GM23248 (cell line): ENCODE measurements around the gene NEK6. TPM values are rescaled to one million over a fixed set of nuclear protein-coding genes. Genes with fewer than 3 reads are reported as not detected.

Experiments
- DNase-seq: peaks from one replicate; pipeline ENCODE4 v3.0.0-alpha.2; 2015
- H2AFZ ChIP-seq: fragments of 200-600 bp; sonication (generic); 2 replicates; pipeline ENCODE4 v1.6.1; 2016; ENCODE audit warnings: antibody characterized with exemption
- H3F3A ChIP-seq: fragments of 200-600 bp; sonication (generic); 2 replicates; pipeline ENCODE4 v1.6.1; 2016; ENCODE audit warnings: mild to moderate bottlenecking, antibody characterized with exemption, mixed run types; ENCODE audit not compliant: insufficient read depth
- H3K27ac ChIP-seq: fragments of 200-600 bp; sonication (generic); 2 replicates; pipeline ENCODE4 v1.5.1; 2016; ENCODE audit warnings: mild to moderate bottlenecking
- H3K27me3 ChIP-seq: fragments of 200-600 bp; sonication (generic); replicated peaks from 2 replicates; pipeline ENCODE4 v1.6.1; 2016; ENCODE audit warnings: mild to moderate bottlenecking; ENCODE audit not compliant: insufficient read depth
- H3K36me3 ChIP-seq: fragments of 200-600 bp; sonication (generic); 2 replicates; pipeline ENCODE4 v1.6.1; 2016; ENCODE audit warnings: low read depth, mild to moderate bottlenecking
- H3K4me1 ChIP-seq: fragments of 200-600 bp; sonication (generic); 2 replicates; pipeline ENCODE4 v1.6.1; 2016; ENCODE audit warnings: mild to moderate bottlenecking; ENCODE audit not compliant: insufficient read depth
- H3K4me2 ChIP-seq: fragments of 200-600 bp; sonication (generic); one replicate; pipeline ENCODE4 v1.6.1; 2016; ENCODE audit warnings: mild to moderate bottlenecking; ENCODE audit not compliant: unreplicated experiment
- H3K4me3 ChIP-seq: fragments of 200-600 bp; sonication (generic); 2 replicates; pipeline ENCODE4 v1.5.1; 2016; ENCODE audit warnings: mild to moderate bottlenecking
- H3K79me2 ChIP-seq: fragments of 200-600 bp; sonication (generic); 2 replicates; pipeline ENCODE4 v1.6.1; 2016; ENCODE audit warnings: mild to moderate bottlenecking; ENCODE audit not compliant: insufficient read depth
- H3K9ac ChIP-seq: fragments of 200-600 bp; sonication (generic); 2 replicates; pipeline ENCODE4 v1.6.1; 2016; ENCODE audit warnings: mild to moderate bottlenecking
- H3K9me2 ChIP-seq: fragments of 200-600 bp; sonication (generic); 2 replicates; pipeline ENCODE4 v1.6.1; 2016; ENCODE audit warnings: mixed run types, mild to moderate bottlenecking, moderate library complexity; ENCODE audit not compliant: insufficient read depth
- H3K9me3 ChIP-seq: fragments of 200-600 bp; sonication (generic); one replicate; pipeline ENCODE4 v1.6.1; 2017; ENCODE audit warnings: low read depth
- H4K20me1 ChIP-seq: fragments of 200-600 bp; sonication (generic); 2 replicates; pipeline ENCODE4 v1.6.0; 2016; ENCODE audit not compliant: insufficient read depth
- EZH2 ChIP-seq: fragments of 200-600 bp; sonication (generic); IDR thresholded peaks from 2 replicates; pipeline ENCODE4 v1.6.1; 2018; ENCODE audit warnings: antibody characterized with exemption, mild to moderate bottlenecking; ENCODE audit not compliant: insufficient read depth, poor library complexity, severe bottlenecking
- EZH2phosphoT487 ChIP-seq: fragments of 200-600 bp; sonication (generic); IDR thresholded peaks from 2 replicates; pipeline ENCODE4 v1.6.1; 2018; ENCODE audit warnings: antibody characterized with exemption, moderate library complexity, mild to moderate bottlenecking, low read depth; ENCODE audit not compliant: insufficient read depth
- WGBS, 2 experiments: methylation state at CpG; one replicate each; pipeline ENCODE4 v1.1.6; 2015 to 2017; ENCODE audit warnings: low lambda C conversion rate in 2 of 2, low coverage in 1 of 2; ENCODE audit errors: missing lambda C conversion rate in 2 of 2; 5-methylcytosine and 5-hydroxymethylcytosine counted together
- in situ Hi-C: fragments of 300-500 bp; cut with MboI; formaldehyde crosslinking; loops from 2 replicates; pipeline ENCODE4 v1.15.0; 2020
- polyA plus RNA-seq: library from polyadenylated mRNA; unstranded; fragments of >200 nt; fragmentation: Nextera tagmentation; extraction: Ambion mirVana; gene quantifications from 2 replicates; pipeline ENCODE4 v1.2.1, GENCODE V29; 2016
- total RNA-seq: library from RNA; depleted of rRNA; stranded (reverse); fragments of >200 nt; shearing (Covaris generic); gene quantifications from 2 replicates; pipeline ENCODE4 v1.2.3, GENCODE V29; 2014

NEK6 gene
- total and polyA plus RNA-seq, 2 experiments from 2014 or later: 43.7 to 69.6 TPM

DNA sequence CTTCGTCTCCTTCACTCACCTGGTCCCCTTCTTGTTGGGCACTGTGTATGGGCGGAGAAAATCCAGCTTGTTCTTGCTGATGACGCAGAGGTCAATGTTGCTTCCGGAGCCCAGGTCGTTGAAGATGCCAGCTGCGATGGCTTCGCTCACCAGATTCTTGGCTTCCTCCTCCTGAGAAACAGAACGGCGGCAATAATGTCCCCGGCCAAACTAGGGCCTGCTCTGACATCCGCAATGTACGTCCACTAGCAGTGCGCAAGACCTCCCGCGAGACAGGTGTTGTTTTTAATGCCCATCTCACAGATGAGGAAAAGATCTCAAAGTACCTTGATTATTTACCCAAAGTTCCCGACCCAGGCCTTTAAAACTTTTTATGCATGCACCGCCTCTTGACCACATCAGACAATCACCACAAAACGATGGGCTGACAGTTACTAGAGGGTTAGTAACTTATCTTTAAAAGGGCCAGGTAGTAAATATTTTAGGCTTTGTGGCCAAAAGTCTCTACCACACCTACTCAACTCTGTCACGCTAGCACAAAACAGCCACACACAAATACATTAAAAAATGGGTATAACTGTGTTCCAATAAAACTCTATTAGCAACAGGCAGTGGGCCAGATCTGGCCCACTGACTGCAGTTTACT is 99.1 kb downstream of the NEK6 start:
- Histone ChIP-seq H3K4me3 (no peak overlapping the region), H3K9me3 (no peaks in the 10 kb centered on the region), H3K27ac (no peak overlapping the region), H3F3A (peaks cover 32% of the 10 kb centered on the region), H4K20me1 (no peaks in the 10 kb centered on the region), H3K4me1 (no peaks in the 10 kb centered on the region), H3K9me2 (no peaks in the 10 kb centered on the region), H3K79me2 (peaks cover 78% of the 10 kb centered on the region), H3K4me2 (no peak overlapping the region), H3K36me3 (peaks cover 11% of the 10 kb centered on the region; the same call in 1 of the 2 replicates), H3K27me3 (no peaks in the 10 kb centered on the region), H3K9ac (no peak overlapping the region), H2AFZ (no peak overlapping the region)
- 93 to 94% methylated on average over 19 of the region's 19 CpGs for WGBS, 2 experiments
- no peak for DNase-seq
- TF ChIP-seq EZH2 (no peak), EZH2phosphoT487 (no peak)
- in situ Hi-C loops: no loop called here

DNA sequence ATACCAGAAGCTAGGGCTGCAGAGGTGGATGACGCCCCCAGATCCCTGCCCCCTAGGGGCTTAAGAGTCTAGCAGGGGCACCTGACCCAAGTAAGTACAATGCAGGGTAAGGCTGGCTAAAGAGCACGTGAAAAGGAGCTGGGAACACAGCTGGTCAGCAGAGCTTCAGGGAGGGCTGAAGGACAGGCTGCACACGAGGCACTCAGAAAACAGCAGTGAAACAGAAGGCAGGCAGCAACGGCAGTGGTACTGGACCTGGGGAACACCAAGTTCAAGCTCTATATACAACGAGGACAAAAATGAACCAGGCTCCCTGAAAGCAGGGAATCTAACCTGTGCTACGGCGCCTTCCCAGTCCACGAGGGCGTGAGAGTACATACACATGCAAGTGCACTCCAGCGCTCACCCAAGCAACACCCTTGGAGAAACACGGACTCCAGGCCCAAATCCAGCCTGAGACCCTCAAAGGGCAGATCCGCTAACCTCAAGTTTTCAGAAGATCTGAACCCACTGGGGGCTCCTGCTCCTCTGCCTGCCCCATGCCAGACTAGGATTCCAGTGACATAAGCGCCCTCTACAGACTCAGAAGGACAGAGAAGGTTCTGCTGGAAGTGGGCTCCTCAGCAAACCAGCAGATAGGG is 100.1 kb downstream of the NEK6 start:
- H3K27me3 ChIP-seq: no peaks in the 10 kb centered on the region
- no peak overlapping the region for H2AFZ ChIP-seq
- no peak for DNase-seq
- H3K79me2 ChIP-seq: peaks cover 87% of the 10 kb centered on the region
- H3K4me2 ChIP-seq: no peak overlapping the region
- WGBS, 2 experiments: 88 to 92% methylated on average over 13 of the region's 13 CpGs
- no peaks in the 10 kb centered on the region for H3K9me3 ChIP-seq
- H3K4me3 ChIP-seq: no peak overlapping the region
- H3K9me2 ChIP-seq: no peaks in the 10 kb centered on the region
- H3K4me1 ChIP-seq: no peaks in the 10 kb centered on the region
- no peak overlapping the region for H3K9ac ChIP-seq
- H4K20me1 ChIP-seq: peaks cover 7% of the 10 kb centered on the region; the same call in 1 of the 2 replicates
- H3K36me3 ChIP-seq: peaks cover 7% of the 10 kb centered on the region; the same call in 1 of the 2 replicates
- TF ChIP-seq EZH2phosphoT487: no peak
- TF ChIP-seq EZH2: no peak
- in situ Hi-C loops: no loop called here
- peaks cover 25% of the 10 kb centered on the region for H3F3A ChIP-seq
- H3K27ac ChIP-seq: no peak overlapping the region

GRCh38 chr9:124358631-124359030 is 100.9 kb downstream of the NEK6 start:
- Histone ChIP-seq H3K79me2 (peaks cover 95% of the 10 kb centered on the region), H3F3A (peaks cover 17% of the 10 kb centered on the region), H3K4me3 (no peak overlapping the region), H2AFZ (no peak overlapping the region), H3K9me2 (no peaks in the 10 kb centered on the region), H3K27me3 (no peaks in the 10 kb centered on the region), H3K9ac (no peak overlapping the region), H3K36me3 (0 out of 2 replicates have a peak, but pooled peaks cover under 1% of the 10 kb centered on the region), H4K20me1 (peaks cover 7% of the 10 kb centered on the region; the same call in 1 of the 2 replicates), H3K4me2 (no peak overlapping the region), H3K9me3 (no peaks in the 10 kb centered on the region), H3K27ac (no peak overlapping the region), H3K4me1 (no peaks in the 10 kb centered on the region)
- DNase-seq: no peak
- in situ Hi-C loops: no loop called here
- TF ChIP-seq EZH2 (no peak), EZH2phosphoT487 (no peak)
- 93 to 97% methylated on average over 13 of the region's 13 CpGs for WGBS, 2 experiments

DNA sequence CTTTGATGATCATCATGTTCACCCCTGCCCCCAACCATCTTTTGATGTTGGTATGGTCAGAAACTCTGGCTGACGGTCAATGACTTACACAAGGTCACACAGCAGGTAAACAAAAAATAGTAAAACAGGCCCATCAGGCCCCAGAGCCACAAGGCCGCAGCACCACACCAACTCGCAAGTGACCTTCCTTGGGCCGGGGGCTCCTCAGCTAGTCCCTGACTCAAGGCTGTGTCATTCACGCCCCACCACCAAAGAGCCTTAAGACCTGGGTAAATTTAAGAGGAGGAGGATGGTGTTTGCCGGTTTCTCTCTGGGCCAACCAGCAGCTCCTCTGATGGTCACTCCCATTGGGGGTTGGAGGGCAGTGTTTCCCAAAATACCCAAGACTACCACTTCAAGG is 101.7 kb downstream of the NEK6 start:
- H3K27ac ChIP-seq: no peak overlapping the region

More for the DNA sequence above, 101.7 kb downstream of the NEK6 start:
- H3K79me2 ChIP-seq: peaks cover 99% of the 10 kb centered on the region
- no peaks in the 10 kb centered on the region for H3K9me3 ChIP-seq
- H3K27me3 ChIP-seq: no peaks in the 10 kb centered on the region
- H2AFZ ChIP-seq: no peak overlapping the region
- peaks cover 9% of the 10 kb centered on the region; the same call in 1 of the 2 replicates for H3F3A ChIP-seq
- no peaks in the 10 kb centered on the region for H3K9me2 ChIP-seq
- peaks cover 7% of the 10 kb centered on the region; the same call in 1 of the 2 replicates for H4K20me1 ChIP-seq
- no peak overlapping the region for H3K4me3 ChIP-seq
- H3K36me3 ChIP-seq: no peaks in the 10 kb centered on the region
- 94 to 98% methylated on average over 6 of the region's 6 CpGs for WGBS, 2 experiments
- H3K9ac ChIP-seq: no peak overlapping the region
- DNase-seq: no peak
- TF ChIP-seq EZH2phosphoT487 (no peak), EZH2 (no peak)
- no peak overlapping the region for H3K4me2 ChIP-seq
- H3K4me1 ChIP-seq: no peaks in the 10 kb centered on the region
- in situ Hi-C loops: no loop called here
